ENCODE measurements around the gene FGF1.

FGF1 gene

GRCh38 chr5:142586552-142586951 lies 99.3 kb downstream of the FGF1 start:
- ATAC-seq, result no peak
- TF ChIP-seq BACH2 (CRISPR knock-in tag; IDR thresholded peaks at IDR 0.05; ENCODE audit: borderline replicate concordance) (no peak), ISL1 (CRISPR knock-in tag; IDR thresholded peaks at IDR 0.05) (no peak), SNAI2 (CRISPR knock-in tag; IDR thresholded peaks at IDR 0.05) (no peak), TOX (CRISPR knock-in tag; IDR thresholded peaks at IDR 0.05; ENCODE audit: borderline replicate concordance) (no peak), CSDC2 (CRISPR knock-in tag; IDR thresholded peaks at IDR 0.05) (no peak), CREB5 (CRISPR knock-in tag; IDR thresholded peaks at IDR 0.05; ENCODE audit: low read depth) (no peak), RARB (CRISPR knock-in tag; IDR thresholded peaks at IDR 0.05) (no peak), POU6F1 (CRISPR knock-in tag; IDR thresholded peaks at IDR 0.05; ENCODE audit: borderline replicate concordance, low read depth) (no peak), ZFP30 (CRISPR knock-in tag; IDR thresholded peaks at IDR 0.05) (no peak), ZNF8 (CRISPR knock-in tag; IDR thresholded peaks at IDR 0.05) (peak; percentile 55), ZC3H10 (CRISPR knock-in tag; IDR thresholded peaks at IDR 0.05) (no peak), ZNF70 (CRISPR knock-in tag; IDR thresholded peaks at IDR 0.05) (no peak), TCF4 (CRISPR knock-in tag; IDR thresholded peaks at IDR 0.05; ENCODE audit: borderline replicate concordance) (peak; percentile 96), PPARA (CRISPR knock-in tag; IDR thresholded peaks at IDR 0.05; ENCODE audit: borderline replicate concordance) (no peak), TSHZ2 (CRISPR knock-in tag; IDR thresholded peaks at IDR 0.05) (0 out of 2 replicates have a peak, but pooled peaks have one; percentile 40), CSRNP3 (CRISPR knock-in tag; IDR thresholded peaks at IDR 0.05) (no peak), ZFP3 (CRISPR knock-in tag; IDR thresholded peaks at IDR 0.05) (no peak), PATZ1 (CRISPR knock-in tag; IDR thresholded peaks at IDR 0.05; ENCODE audit: borderline replicate concordance) (no peak), ESRRG (CRISPR knock-in tag; IDR thresholded peaks at IDR 0.05) (no peak)

- no peak for ATAC-seq
- TF ChIP-seq ZFP30 (CRISPR knock-in tag; IDR thresholded peaks at IDR 0.05), result no peak
- no peak for TF ChIP-seq SNAI2 (CRISPR knock-in tag; IDR thresholded peaks at IDR 0.05)
- TF ChIP-seq POU6F1 (CRISPR knock-in tag; IDR thresholded peaks at IDR 0.05; ENCODE audit: borderline replicate concordance, low read depth), result no peak
- TF ChIP-seq GLIS3 (CRISPR knock-in tag; IDR thresholded peaks at IDR 0.05), result no peak
- TF ChIP-seq CREB5 (CRISPR knock-in tag; IDR thresholded peaks at IDR 0.05; ENCODE audit: low read depth), result no peak
- no peak for TF ChIP-seq ZNF565 (CRISPR knock-in tag; conservative IDR thresholded peaks at IDR 0.05; ENCODE audit: low read depth)
- no peak for TF ChIP-seq TSHZ2 (CRISPR knock-in tag; IDR thresholded peaks at IDR 0.05)
- TF ChIP-seq ARNTL (CRISPR knock-in tag; IDR thresholded peaks at IDR 0.05; ENCODE audit: borderline replicate concordance, low read depth), result no peak
- no peak for TF ChIP-seq RARB (CRISPR knock-in tag; IDR thresholded peaks at IDR 0.05)
- TF ChIP-seq ZNF70 (CRISPR knock-in tag; IDR thresholded peaks at IDR 0.05), result no peak
Measured at GRCh38 chr5:142585451-142585850, 100.4 kb downstream of the FGF1 start.
